Peyer's patch (tissue), 4 donors: ENCODE results near the gene C6orf132.

Experiments used
- POLR2A ChIP-seq, 2 donors: fragments of 450-650 bp; IDR thresholded peaks; one replicate each; pipeline ENCODE4 v1.5.1; 2017; ENCODE audit warnings: antibody characterized with exemption in 2 of 2, mild to moderate bottlenecking in 2 of 2, moderate library complexity in 2 of 2
- TF ChIP-seq, protein P1 (sequence below), 6 experiments: fragments of 450-650 bp in 4 of 6; fragments of 200-600 bp in 2 of 6; sonication (generic) in 1 of 6; IDR thresholded peaks; one replicate each; pipeline ENCODE4 v1.5.1; 2017 to 2019; ENCODE audit warnings: antibody characterized with exemption in 6 of 6, mild to moderate bottlenecking in 3 of 6, moderate library complexity in 1 of 6

GRCh38 chr6:42091718-42092023 lies 50.7 kb downstream of the C6orf132 start:
- TF ChIP-seq, protein P1, sequence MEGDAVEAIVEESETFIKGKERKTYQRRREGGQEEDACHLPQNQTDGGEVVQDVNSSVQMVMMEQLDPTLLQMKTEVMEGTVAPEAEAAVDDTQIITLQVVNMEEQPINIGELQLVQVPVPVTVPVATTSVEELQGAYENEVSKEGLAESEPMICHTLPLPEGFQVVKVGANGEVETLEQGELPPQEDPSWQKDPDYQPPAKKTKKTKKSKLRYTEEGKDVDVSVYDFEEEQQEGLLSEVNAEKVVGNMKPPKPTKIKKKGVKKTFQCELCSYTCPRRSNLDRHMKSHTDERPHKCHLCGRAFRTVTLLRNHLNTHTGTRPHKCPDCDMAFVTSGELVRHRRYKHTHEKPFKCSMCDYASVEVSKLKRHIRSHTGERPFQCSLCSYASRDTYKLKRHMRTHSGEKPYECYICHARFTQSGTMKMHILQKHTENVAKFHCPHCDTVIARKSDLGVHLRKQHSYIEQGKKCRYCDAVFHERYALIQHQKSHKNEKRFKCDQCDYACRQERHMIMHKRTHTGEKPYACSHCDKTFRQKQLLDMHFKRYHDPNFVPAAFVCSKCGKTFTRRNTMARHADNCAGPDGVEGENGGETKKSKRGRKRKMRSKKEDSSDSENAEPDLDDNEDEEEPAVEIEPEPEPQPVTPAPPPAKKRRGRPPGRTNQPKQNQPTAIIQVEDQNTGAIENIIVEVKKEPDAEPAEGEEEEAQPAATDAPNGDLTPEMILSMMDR (IDR thresholded peaks at IDR 0.05), result no peak
- no peak for TF ChIP-seq POLR2A (IDR thresholded peaks at IDR 0.05)
